Stimulated activated CD4-positive, alpha-beta T cell treated with anti-CD3 and anti-CD28 coated beads, Interleukin-2, amount 100 ng/mL, for 24 hours (primary cell): ENCODE measurements around the gene LMCD1.

Source experiments
- DNase-seq, 2 donors: peaks; one replicate each; pipeline ENCODE4 v3.0.0-alpha.2; 2020

The LMCD1 gene

GRCh38 chr3:8506571-8507061, 5.0 kb downstream of the LMCD1 start:
- DNase-seq: no peak

- no peak for DNase-seq
Measured at GRCh38 chr3:8507496-8507895, 5.9 kb downstream of the LMCD1 start.

- DNase-seq: no peak
Measured at GRCh38 chr3:8509961-8510360, 8.3 kb downstream of the LMCD1 start.

DNA sequence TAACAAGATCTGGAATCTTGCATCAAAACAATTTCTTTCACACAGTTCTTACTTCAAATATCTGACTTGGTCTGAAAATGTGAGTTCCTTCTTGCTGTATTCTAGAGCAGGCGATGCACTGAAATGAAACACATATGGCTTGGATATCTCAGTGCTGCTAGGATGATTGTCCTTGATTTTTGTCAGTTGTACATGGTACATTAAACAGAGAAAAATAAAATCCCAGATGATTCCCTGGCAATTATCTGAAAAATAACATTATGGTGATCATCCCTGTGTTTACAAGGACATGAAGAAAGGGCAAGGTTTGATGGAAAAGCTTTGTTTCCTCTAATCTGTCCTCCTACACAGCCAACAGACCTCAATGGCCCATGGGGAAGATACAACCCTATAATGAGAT, 10.6 kb downstream of the LMCD1 start:
- DNase-seq: no peak

DNA sequence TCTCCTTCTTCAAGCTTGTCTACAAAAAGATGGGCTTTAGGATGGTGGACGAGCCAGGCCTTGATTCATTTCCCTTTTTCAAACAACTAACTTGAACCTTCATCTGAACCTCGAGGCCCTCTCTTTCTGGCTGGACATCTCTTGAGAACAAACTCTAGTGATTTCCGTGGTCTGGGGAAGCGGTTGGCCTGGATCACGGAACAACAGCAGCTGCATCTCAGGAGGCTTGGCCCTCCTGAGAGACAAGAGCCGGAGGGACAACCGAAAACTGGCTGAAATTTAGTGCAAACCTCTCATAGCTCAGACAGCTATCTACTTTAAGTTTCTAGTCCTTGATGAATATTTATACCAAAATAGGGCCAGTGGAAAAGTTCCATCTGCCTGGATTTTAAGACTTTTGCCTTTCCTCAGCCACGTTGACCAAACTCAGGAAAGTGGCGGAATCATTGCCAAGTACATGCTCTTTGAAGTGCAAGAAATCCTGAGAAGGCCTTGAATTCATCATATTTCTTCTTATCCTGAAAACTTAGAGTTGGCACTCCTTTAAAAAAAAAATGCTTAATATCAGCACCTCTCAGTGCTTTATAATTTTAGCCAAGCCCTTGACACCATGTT, 14.5 kb downstream of the LMCD1 start:
- no peak for DNase-seq

- no peak for DNase-seq
Measured at GRCh38 chr3:8516783-8517182, 15.2 kb downstream of the LMCD1 start.

DNA sequence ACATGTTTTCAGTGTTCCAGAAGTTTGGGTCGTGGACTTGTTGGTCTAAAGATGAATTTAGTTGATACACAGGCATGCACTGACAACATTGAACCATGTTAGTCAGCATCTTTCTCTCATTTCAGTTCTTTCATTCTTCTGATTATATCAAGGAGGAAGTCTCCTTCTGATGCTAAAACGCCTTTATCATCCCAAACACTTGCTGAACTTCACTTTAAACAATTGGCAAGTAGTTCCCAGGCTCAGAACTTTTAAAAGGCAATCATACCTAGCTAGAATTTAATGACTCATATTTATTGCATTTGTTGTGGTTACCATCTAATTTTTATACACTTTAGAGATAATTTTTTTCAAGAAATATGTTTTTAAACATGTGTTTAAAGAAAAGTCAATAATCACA, 15.9 kb downstream of the LMCD1 start:
- no peak for DNase-seq

- no peak for DNase-seq
Measured at GRCh38 chr3:8518138-8518537, 16.5 kb downstream of the LMCD1 start.

DNA sequence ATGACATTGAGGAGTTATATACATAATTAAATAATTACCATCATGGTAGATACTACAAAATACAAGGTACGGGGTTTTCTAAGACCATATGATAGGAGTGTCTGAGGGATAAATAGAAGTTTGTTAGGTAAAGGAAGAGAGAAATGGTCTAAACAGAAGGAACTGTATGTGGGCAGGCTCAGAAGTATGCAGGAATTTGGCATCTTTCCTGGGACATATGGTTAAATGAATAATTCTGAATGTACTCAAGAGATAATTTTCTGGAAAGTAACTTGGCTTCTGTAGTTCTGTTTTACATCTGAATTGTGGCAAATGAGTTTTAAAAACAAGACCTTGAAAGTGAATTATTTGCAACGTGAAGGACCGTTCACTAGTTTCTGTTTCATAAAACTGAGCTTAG, 17.5 kb downstream of the LMCD1 start:
- no peak for DNase-seq

DNA sequence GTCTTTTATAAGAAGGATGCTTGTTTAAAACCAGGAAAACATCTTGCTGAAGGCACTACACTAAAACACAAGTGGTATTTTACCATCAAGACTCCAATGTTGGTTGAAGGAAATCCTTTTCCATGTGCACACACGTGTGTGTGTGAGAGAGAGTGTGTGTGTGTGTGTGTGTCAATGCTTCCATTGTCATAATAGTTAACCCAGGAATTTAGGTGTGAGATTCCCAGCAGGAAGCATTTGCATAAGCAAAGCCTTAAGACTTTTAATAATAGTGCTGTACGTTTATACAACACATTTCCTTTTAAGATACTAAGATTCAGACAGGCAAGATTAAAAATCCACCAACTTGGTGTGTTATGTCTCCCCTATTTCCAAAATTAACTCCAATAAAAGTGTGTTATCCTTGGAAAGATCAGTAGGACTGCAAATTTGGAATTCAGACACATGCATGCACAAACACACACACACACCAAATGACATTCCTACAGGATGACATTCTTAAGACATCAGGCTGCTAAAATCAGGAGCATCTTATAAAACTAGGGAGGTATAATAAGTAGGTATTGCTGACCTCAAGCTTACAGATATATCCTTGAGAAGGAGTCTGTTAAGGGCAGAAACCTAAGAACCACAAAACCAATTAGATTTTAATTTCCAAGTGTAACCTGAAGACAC, 18.3 kb downstream of the LMCD1 start:
- no peak for DNase-seq

DNA sequence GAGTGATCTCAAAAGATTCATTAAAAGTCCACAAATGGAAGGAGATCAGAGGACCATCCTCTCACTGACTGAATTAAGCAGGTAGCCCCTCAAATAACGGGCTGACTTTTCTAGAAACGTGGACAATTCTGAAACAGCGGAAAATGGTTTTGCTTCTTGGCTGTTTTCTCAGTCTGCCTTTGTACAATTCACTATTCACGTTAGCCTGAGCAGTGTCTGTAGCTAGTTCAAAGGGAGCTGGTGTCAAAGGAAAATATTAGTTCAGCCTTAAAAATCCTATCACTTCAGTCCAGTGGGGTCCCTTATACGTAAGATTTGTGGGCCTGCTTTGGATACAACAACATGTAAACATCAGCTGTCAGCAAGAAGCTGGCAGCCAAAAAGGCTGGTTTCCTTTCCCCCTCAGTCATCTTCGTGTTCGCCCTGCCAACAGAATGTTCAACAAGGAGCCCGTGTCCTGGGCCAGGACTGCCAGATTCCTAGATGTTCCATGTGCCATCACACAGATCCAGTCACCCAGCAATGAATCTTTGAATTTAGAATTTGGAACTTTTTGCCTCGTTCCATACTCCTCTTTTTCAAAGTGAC, 19.3 kb downstream of the LMCD1 start:
- no peak for DNase-seq

GRCh38 chr3:8523041-8523440, 21.4 kb downstream of the LMCD1 start:
- no peak for DNase-seq

GRCh38 chr3:8524249-8524648, 22.6 kb downstream of the LMCD1 start:
- no peak for DNase-seq

- no peak for DNase-seq
Measured at GRCh38 chr3:8524656-8525399, 23.2 kb downstream of the LMCD1 start.

- DNase-seq: no peak
Measured at GRCh38 chr3:8525893-8526292, 24.3 kb downstream of the LMCD1 start.

GRCh38 chr3:8529181-8529637, 27.6 kb downstream of the LMCD1 start:
- no peak for DNase-seq

GRCh38 chr3:8529738-8530525, 28.3 kb downstream of the LMCD1 start:
- DNase-seq: no peak

DNA sequence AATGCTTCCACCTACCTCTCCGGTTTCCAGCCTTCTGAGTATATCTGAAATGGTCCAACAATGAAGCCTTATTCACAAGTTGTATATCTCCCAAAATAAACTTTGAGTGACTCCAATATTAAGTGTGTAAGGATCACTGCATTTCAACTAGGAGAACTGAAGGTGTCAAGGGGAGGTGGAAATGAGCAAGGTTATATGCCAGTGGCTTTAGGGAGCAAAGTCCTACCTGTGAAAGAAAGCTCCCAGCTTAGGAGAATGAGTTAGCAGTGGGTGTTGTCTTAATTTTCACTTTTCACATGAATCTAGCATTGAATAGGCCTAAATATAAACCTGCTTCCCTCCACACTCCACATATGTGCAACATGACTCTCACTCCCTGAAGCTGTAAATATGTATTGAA, 29.0 kb downstream of the LMCD1 start:
- DNase-seq: no peak

DNA sequence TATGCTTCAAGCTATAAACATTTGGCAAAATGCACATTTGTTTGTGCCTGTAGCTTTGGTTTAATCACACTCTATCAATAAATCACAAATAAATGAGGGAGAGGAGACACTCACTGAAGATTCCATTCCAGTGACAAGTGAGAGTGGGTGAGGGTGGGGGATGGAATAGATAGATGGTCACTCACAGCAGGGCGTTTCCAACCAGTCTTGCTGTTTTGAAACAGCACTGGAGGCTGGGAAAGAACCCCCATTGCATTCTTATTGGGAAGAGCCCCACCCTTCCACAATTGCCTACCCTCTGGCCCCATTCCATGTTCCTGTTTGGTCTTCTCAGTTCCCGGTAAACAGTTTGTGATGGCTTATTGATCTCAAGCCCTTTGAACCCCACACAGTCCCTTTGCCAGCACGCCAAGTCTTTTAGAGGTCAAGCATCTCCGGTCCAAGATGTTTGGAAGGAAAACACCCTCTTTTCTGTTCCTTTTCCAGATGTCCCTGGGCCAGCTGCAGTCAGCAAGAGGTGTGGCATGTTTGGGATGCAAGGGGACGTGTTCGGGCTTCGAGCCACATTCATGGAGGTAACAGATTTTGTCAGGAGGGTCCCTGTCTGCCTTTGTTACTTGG, 30.7 kb downstream of the LMCD1 start:
- no peak for DNase-seq

DNA sequence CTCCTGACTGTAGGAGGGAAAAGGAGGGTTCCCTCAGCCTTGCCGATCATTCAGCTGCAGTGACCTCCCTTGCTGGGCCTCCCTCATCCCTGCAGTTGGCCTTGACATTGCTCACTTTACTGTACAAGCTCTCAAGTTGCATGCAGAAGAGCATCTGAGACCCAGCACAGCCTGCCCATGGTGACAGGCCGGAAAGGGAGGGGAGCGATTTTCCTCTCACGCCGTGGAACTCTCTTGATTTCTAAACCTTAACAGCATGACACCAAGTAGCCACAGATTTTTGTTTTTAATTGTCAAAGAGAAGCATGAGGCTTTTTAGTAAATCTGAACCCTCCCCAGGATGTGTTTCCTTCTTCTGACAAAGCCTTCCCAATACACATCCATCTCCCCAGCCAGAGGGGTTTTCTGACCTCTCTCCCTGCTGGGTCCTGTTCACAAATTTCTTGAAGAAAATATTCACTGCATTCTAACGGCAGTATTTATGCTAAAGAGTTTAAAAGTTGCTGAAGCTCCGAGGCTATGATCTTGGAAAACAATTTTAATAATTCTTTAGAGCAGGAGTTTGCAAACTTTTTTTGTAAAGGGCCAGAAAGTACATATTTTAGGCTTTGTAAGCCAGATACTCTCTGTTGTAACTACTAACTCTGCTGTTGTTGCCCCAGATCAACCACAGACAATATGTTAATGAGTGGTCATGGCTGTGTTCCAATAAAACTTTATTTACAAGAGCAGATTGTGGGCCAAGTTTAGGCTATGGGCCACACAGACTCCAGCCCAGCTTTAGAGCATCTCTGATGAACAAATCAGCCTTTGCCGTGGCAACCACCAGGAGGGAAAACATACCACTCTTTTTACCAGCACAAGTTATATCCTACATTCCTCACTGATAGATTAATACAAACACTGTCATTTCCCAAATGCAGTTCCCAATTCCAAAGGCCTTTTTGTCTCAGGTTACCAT, 34.8 kb downstream of the LMCD1 start:
- DNase-seq: no peak

- no peak for DNase-seq
Measured at GRCh38 chr3:8537440-8537839, 35.8 kb downstream of the LMCD1 start.
